H1 (cell line): ENCODE data around the gene CHST11. TPM values are rescaled to one million over a fixed set of nuclear protein-coding genes. Genes with fewer than 3 reads are reported as not detected.

Experiments
- CHD7 ChIP-seq: fragments of 300-600 bp; sonication (generic); IDR thresholded peaks from 2 replicates; pipeline ENCODE4 v1.7.1; 2012; ENCODE audit warnings: low read length, moderate library complexity, mild to moderate bottlenecking, inconsistent platforms; ENCODE audit not compliant: insufficient replicate concordance
- E2F6 ChIP-seq: IDR thresholded peaks from 2 replicates; pipeline ENCODE4 v1.6.1; 2012; ENCODE audit warnings: inconsistent platforms
- POLR2AphosphoS5 ChIP-seq: IDR thresholded peaks from 2 replicates; pipeline ENCODE4 v1.6.1; 2011; ENCODE audit warnings: low read depth, low read length
- polyA plus RNA-seq, 7 experiments: library from polyadenylated mRNA; depleted of rRNA in 3 of 7; stranded (reverse) in 5 of 7; unstranded in 2 of 7; fragments of >200 nt in 5 of 7; fragments of 200-250 nt in 2 of 7; gene quantifications; 1 replicate in 5 of 7; 2 replicates in 1 of 7; 4 replicates in 1 of 7; pipeline versions ENCODE4 v1.2.1 to v1.2.3, GENCODE V29; 2011 to 2013; ENCODE audit warnings: missing spikeins in 2 of 7, mixed read lengths in 2 of 7
- total RNA-seq: library from RNA; stranded (reverse); fragmentation: NEBNext Ultra II Directional; extraction: Animal tissue kit (Norgen Biotek cat#: 25700); gene quantifications from 2 replicates; pipeline ENCODE4 v1.2.1, GENCODE V29; 2021

CHST11 gene
- total and polyA plus RNA-seq, 2 of the 8 experiments (the other 6 are each of a cell fraction or from before 2014, with no cell fraction given), result 14.4 to 20.8 TPM

- TF ChIP-seq CHD7, result no peak
- TF ChIP-seq E2F6, result no peak
- no peak for TF ChIP-seq POLR2AphosphoS5
Observed at GRCh38 chr12:104694711-104695110, 238.0 kb downstream of the CHST11 start (continued).
